ENCODE results near the gene INAVA. TPM values are rescaled to one million over a fixed set of nuclear protein-coding genes. Genes with fewer than 3 reads are reported as not detected.
A peak's percentile ranks its signal among the peaks of the same experiment; 100 is the strongest.

The INAVA gene
- total RNA-seq: 42.2 TPM

- H3K27ac ChIP-seq: peak within 1 kb of the TSS; percentile 72
Measured at GRCh38 chr1:200894712-200895442, at the start of gene INAVA. TSS of gene INAVA (plus strand) at chr1:200894900. CDS start at chr1:200898401, 3,501 bp downstream.

GRCh38 chr1:200845360-200845759, 49.3 kb upstream of the INAVA start:
- DNase-seq (ENCODE audit: extremely low spot score in 2 of 2): no peak
- intact Hi-C loops (cut with DNase I): no loop called here
- H3K9me3 ChIP-seq: no peaks in the 10 kb centered on the region
- TF ChIP-seq CTCF (IDR thresholded peaks at IDR 0.05): no peak
- TF ChIP-seq POLR2A (IDR thresholded peaks at IDR 0.05): no peak
- TF ChIP-seq POLR2AphosphoS5 (IDR thresholded peaks at IDR 0.05; ENCODE audit: insufficient read depth in 1 of 2, low read depth in 1 of 2): no peak
- no peaks in the 10 kb centered on the region for H3K27me3 ChIP-seq
- no peaks in the 10 kb centered on the region for H3K4me1 ChIP-seq
- no peak overlapping the region for H3K27ac ChIP-seq
- no peak overlapping the region for H3K4me3 ChIP-seq
- H3K36me3 ChIP-seq: peaks cover 0 to 32% of the 10 kb centered on the region in 2 donors

More at GRCh38 chr1:200894712-200895442, at the start of gene INAVA:
- TF ChIP-seq POLR2AphosphoS5 (IDR thresholded peaks at IDR 0.05; ENCODE audit: insufficient read depth in 1 of 2, low read depth in 1 of 2) (peak; percentile 30 to 72), POLR2A (IDR thresholded peaks at IDR 0.05) (no peak), CTCF (IDR thresholded peaks at IDR 0.05) (no peak)
- Histone ChIP-seq H3K36me3 (no peaks in the 10 kb centered on the region), H3K4me3 (peak within 1 kb of the TSS in 1 of 2 donors; percentile 49), H3K4me1 (peaks cover 44% of the 10 kb centered on the region), H3K27me3 (no peaks in the 10 kb centered on the region), H3K9me3 (no peaks in the 10 kb centered on the region)
- intact Hi-C loops (cut with DNase I): no loop called here
- no peak for DNase-seq (ENCODE audit: extremely low spot score in 2 of 2)

GRCh38 chr1:200846398-200846797, 48.3 kb upstream of the INAVA start:
- no peaks in the 10 kb centered on the region for H3K9me3 ChIP-seq
- H3K4me1 ChIP-seq: no peaks in the 10 kb centered on the region
- intact Hi-C loops (cut with DNase I): no loop called here
- no peak overlapping the region for H3K27ac ChIP-seq
- H3K4me3 ChIP-seq: no peak overlapping the region
- TF ChIP-seq CTCF (IDR thresholded peaks at IDR 0.05) (no peak), POLR2A (IDR thresholded peaks at IDR 0.05) (no peak), POLR2AphosphoS5 (IDR thresholded peaks at IDR 0.05; ENCODE audit: insufficient read depth in 1 of 2, low read depth in 1 of 2) (no peak)
- peaks cover 0 to 35% of the 10 kb centered on the region in 2 donors for H3K36me3 ChIP-seq
- H3K27me3 ChIP-seq: no peaks in the 10 kb centered on the region
- DNase-seq (ENCODE audit: extremely low spot score in 2 of 2): no peak

GRCh38 chr1:200849430-200849829, 45.3 kb upstream of the INAVA start:
- DNase-seq (ENCODE audit: extremely low spot score in 2 of 2): no peak
- Histone ChIP-seq H3K27me3 (no peaks in the 10 kb centered on the region), H3K36me3 (peaks cover 0 to 54% of the 10 kb centered on the region in 2 donors), H3K9me3 (no peaks in the 10 kb centered on the region), H3K27ac (no peak overlapping the region), H3K4me3 (no peak overlapping the region), H3K4me1 (no peaks in the 10 kb centered on the region)
- TF ChIP-seq POLR2A (IDR thresholded peaks at IDR 0.05): no peak
- TF ChIP-seq CTCF (IDR thresholded peaks at IDR 0.05): no peak
- no peak for TF ChIP-seq POLR2AphosphoS5 (IDR thresholded peaks at IDR 0.05; ENCODE audit: insufficient read depth in 1 of 2, low read depth in 1 of 2)
- intact Hi-C loops (cut with DNase I): no loop called here

GRCh38 chr1:200850554-200850953, 44.1 kb upstream of the INAVA start:
- Histone ChIP-seq H3K27me3 (no peaks in the 10 kb centered on the region), H3K27ac (no peak overlapping the region), H3K4me3 (no peak overlapping the region), H3K36me3 (peaks cover 0 to 65% of the 10 kb centered on the region in 2 donors), H3K4me1 (no peaks in the 10 kb centered on the region), H3K9me3 (no peaks in the 10 kb centered on the region)
- intact Hi-C loops (cut with DNase I): no loop called here
- no peak for TF ChIP-seq POLR2A (IDR thresholded peaks at IDR 0.05)
- no peak for TF ChIP-seq POLR2AphosphoS5 (IDR thresholded peaks at IDR 0.05; ENCODE audit: insufficient read depth in 1 of 2, low read depth in 1 of 2)
- no peak for TF ChIP-seq CTCF (IDR thresholded peaks at IDR 0.05)
- no peak for DNase-seq (ENCODE audit: extremely low spot score in 2 of 2)
